Adrenal gland (tissue), 5 donors: ENCODE data around the gene FGF12.

Experiments
- POLR2A ChIP-seq, 2 donors: fragments of 450-650 bp; IDR thresholded peaks; one replicate each; pipeline ENCODE4 v1.6.1; 2017; ENCODE audit warnings: antibody characterized with exemption in 2 of 2, mild to moderate bottlenecking in 2 of 2, moderate library complexity in 1 of 2
- TF ChIP-seq, protein P1 (sequence below), 6 experiments: fragments of 450-650 bp in 4 of 6; fragments of 200-600 bp in 2 of 6; sonication (generic) in 1 of 6; IDR thresholded peaks; 1 replicate in 5 of 6; 2 replicates in 1 of 6; pipeline versions ENCODE4 v1.5.1 to v1.8.0; 2016 to 2021; ENCODE audit warnings: antibody characterized with exemption in 6 of 6, mild to moderate bottlenecking in 2 of 6, moderate library complexity in 1 of 6
- donor health status: DM: no; HTN: no; CAD: no.

DNA sequence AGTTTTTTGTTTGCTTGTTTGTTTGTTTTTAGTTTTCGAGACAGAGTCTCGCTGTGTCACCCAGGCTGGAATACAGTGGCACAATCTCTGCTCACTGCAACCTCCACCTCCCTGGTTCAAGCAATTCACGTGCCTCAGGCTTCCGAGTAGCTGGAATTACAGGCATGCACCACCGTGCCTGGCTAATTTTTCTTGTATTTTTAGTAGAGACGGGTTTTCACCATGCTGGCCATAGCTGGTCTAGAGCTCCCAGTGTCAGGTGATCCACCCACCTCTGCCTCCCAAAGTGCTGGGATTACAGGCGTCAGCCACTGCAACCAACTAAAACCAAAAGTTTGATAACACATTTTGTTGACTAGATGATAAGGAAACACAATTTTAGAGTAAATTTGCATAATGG lies 372.7 kb downstream of the FGF12 start:
- TF ChIP-seq, protein P1, sequence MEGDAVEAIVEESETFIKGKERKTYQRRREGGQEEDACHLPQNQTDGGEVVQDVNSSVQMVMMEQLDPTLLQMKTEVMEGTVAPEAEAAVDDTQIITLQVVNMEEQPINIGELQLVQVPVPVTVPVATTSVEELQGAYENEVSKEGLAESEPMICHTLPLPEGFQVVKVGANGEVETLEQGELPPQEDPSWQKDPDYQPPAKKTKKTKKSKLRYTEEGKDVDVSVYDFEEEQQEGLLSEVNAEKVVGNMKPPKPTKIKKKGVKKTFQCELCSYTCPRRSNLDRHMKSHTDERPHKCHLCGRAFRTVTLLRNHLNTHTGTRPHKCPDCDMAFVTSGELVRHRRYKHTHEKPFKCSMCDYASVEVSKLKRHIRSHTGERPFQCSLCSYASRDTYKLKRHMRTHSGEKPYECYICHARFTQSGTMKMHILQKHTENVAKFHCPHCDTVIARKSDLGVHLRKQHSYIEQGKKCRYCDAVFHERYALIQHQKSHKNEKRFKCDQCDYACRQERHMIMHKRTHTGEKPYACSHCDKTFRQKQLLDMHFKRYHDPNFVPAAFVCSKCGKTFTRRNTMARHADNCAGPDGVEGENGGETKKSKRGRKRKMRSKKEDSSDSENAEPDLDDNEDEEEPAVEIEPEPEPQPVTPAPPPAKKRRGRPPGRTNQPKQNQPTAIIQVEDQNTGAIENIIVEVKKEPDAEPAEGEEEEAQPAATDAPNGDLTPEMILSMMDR (IDR thresholded peaks at IDR 0.05) = no peak
- no peak for TF ChIP-seq POLR2A (IDR thresholded peaks at IDR 0.05)
